ENCODE measurements around the gene IGFBP1. TPM values are rescaled to one million over a fixed set of nuclear protein-coding genes. Genes with fewer than 3 reads are reported as not detected.

IGFBP1 gene
- total and polyA plus RNA-seq, 8 donors, result 0.11 to 0.19 (median 0.12) TPM; not detected in 5

GRCh38 chr7:45889367-45890067, 1.2 kb downstream of the IGFBP1 start:
- DNase-seq (no peak), FAIRE-seq (no peak), ATAC-seq (no peak)
- Histone ChIP-seq H3K36me3 (no peaks in the 10 kb centered on the region), H3K27me3 (peaks cover 0 to 4% (median 2%) of the 10 kb centered on the region in 4 donors), H3K4me3 (no peak overlapping the region), H3K9me3 (no peaks in the 10 kb centered on the region), H3K27ac (no peak overlapping the region), H3K4me1 (no peaks in the 10 kb centered on the region)
- intact Hi-C loops (cut with DNase I), result no loop called here
- WGBS, 2 donors, result 58 to 69% methylated on average over 8 of the region's 8 CpGs
- TF ChIP-seq CTCF (IDR thresholded peaks at IDR 0.05), result no peak

- no peak for TF ChIP-seq CTCF (IDR thresholded peaks at IDR 0.05)
- H3K9me3 ChIP-seq, result no peaks in the 10 kb centered on the region
- H3K4me3 ChIP-seq, result no peak overlapping the region
- no peak for FAIRE-seq
- peaks cover 0 to 4% (median 2%) of the 10 kb centered on the region in 4 donors for H3K27me3 ChIP-seq
- H3K4me1 ChIP-seq, result no peaks in the 10 kb centered on the region
- DNase-seq, result no peak
- ATAC-seq, result no peak
- intact Hi-C loops (cut with DNase I), result no loop called here
- H3K36me3 ChIP-seq, result no peaks in the 10 kb centered on the region
- whole genome bisulfite sequencing, 2 donors, result 77 to 85% methylated on average over 8 of the region's 8 CpGs
- H3K27ac ChIP-seq, result no peak overlapping the region
Observed at GRCh38 chr7:45890125-45890901, 2.0 kb downstream of the IGFBP1 start.

- H3K27ac ChIP-seq, result no peak overlapping the region
- DNase-seq (no peak), ATAC-seq (peak in 3 of 4 donors; percentile 39 to 50 (median 49)), FAIRE-seq (peak; percentile 93)
- WGBS, 2 donors, result 16 to 22% methylated on average over 6 of the region's 6 CpGs
- H3K36me3 ChIP-seq, result no peaks in the 10 kb centered on the region
- no peaks in the 10 kb centered on the region for H3K4me1 ChIP-seq
- intact Hi-C loops (cut with DNase I), result no loop called here
- H3K9me3 ChIP-seq, result no peaks in the 10 kb centered on the region
- peaks cover 0 to 4% (median 2%) of the 10 kb centered on the region in 4 donors for H3K27me3 ChIP-seq
- H3K4me3 ChIP-seq, result no peak overlapping the region
- TF ChIP-seq CTCF (IDR thresholded peaks at IDR 0.05), result peak; percentile 28 to 61 (median 30)
Observed at GRCh38 chr7:45890902-45891461, 2.7 kb downstream of the IGFBP1 start.

GRCh38 chr7:45891462-45892402, 3.4 kb downstream of the IGFBP1 start:
- no peak overlapping the region for H3K4me3 ChIP-seq
- TF ChIP-seq CTCF (IDR thresholded peaks at IDR 0.05), result no peak
- H3K36me3 ChIP-seq, result no peaks in the 10 kb centered on the region
- FAIRE-seq (no peak), ATAC-seq (no peak), DNase-seq (no peak)
- H3K9me3 ChIP-seq, result no peaks in the 10 kb centered on the region
- H3K27me3 ChIP-seq, result peaks cover 0 to 4% (median 2%) of the 10 kb centered on the region in 4 donors
- intact Hi-C loops (cut with DNase I), result no loop called here
- H3K27ac ChIP-seq, result no peak overlapping the region
- H3K4me1 ChIP-seq, result no peaks in the 10 kb centered on the region
- WGBS, 2 donors, result 63 to 73% methylated on average over 10 of the region's 10 CpGs

Data from pancreas (tissue), 10 donors.